ENCODE results near the gene GPI.
"Not testable (repeated sequence)": the region's sequence is repeated elsewhere in the genome, so short reads cannot be mapped to it uniquely, and the experiment has no call there.

The GPI gene

DNA sequence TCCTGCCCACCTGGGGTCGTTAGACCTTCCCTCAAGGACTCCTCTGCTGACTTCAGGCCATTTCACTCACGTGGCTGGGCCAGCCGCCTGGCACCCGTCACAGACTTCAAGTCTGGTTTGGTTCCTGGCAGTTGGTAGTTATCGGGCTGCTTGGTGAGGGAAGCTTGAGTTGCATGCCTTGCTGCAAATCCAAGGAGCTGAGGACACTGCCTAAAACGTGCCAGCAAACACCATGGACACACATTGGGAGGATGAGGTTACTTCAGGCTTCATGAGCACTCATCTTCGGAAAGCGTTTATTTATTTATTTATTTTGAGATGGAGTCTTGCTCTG is 2.6 kb downstream of the GPI start:
- DNase-seq (ENCODE audit: low spot score), result no peak

DNA sequence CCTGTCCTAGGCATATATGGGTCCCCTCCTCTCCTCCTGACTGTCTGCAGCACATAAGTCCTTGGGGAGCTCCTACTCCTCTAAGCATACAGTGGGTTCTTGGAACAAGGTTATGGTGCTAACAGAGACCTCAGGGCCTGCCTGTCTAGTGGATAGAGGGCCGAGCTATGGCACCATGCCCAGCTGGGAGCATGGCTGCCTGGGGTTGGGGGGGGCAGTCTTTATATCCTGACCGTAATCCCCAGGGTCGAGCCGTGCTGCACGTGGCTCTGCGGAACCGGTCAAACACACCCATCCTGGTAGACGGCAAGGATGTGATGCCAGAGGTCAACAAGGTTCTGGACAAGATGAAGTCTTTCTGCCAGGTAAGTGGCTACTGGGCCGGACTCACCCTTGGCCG is 3.3 kb downstream of the GPI start:
- DNase-seq (ENCODE audit: low spot score), result no peak

DNA sequence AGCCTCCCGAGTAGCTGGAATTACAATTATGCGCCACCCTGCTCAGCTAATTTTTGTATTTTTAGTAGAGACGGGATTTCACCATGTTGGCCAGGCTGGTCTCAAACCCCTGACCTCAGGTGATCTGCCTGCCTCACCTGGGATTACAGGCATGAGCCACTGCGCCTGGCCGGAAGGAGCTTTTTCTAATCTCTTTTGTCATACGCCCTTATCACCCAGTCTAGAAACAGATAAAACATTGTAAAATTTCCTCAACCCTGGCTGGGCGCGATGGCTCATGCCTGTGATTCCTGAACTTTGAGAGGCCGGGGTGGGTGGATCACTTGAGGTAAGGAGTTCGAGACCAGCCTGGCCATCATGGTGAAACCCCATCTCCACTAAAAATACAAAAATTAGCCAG is 4.2 kb downstream of the GPI start:
- not testable (repeated sequence) for DNase-seq (ENCODE audit: low spot score)

DNA sequence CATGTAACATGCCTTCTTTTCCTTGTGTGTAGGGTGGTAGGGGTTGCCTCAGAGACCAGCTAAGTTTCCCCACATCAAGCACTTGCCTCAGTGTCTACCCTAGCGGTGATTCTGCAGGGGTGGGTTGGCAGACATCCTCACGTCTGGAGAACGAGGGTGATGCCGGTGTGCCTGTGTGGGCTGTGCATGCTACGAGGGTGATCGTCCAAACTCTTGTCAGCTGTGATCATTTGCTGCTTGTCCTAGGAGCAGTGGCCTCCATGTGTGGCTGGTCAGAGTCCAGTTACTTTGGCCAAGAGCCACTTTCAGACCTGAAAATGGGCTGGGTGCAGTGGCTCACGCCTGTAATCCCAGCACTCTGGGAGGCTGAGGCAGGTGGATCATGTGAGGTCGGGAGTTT is 5.1 kb downstream of the GPI start:
- DNase-seq (ENCODE audit: low spot score), result no peak

DNA sequence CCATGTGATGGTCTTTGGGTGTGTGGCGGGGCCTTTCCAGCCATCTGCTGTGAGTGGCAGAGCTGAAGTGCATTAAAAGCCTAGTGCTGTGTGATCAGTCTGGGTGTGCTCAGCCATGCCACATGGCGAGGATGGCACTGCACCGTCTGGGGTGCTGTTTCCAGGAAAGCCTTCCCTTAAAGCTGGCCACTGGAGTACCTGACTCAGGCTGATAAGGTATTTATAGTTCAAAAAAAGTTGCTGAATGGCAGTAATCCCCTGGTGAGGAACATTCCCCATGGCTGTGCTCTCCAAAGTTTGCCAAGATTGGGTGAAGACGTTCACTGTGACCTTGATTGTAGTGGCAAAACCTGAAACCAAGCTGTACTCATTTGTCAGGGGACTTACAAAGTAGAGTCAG is 6.0 kb downstream of the GPI start:
- no peak for DNase-seq (ENCODE audit: low spot score)

DNA sequence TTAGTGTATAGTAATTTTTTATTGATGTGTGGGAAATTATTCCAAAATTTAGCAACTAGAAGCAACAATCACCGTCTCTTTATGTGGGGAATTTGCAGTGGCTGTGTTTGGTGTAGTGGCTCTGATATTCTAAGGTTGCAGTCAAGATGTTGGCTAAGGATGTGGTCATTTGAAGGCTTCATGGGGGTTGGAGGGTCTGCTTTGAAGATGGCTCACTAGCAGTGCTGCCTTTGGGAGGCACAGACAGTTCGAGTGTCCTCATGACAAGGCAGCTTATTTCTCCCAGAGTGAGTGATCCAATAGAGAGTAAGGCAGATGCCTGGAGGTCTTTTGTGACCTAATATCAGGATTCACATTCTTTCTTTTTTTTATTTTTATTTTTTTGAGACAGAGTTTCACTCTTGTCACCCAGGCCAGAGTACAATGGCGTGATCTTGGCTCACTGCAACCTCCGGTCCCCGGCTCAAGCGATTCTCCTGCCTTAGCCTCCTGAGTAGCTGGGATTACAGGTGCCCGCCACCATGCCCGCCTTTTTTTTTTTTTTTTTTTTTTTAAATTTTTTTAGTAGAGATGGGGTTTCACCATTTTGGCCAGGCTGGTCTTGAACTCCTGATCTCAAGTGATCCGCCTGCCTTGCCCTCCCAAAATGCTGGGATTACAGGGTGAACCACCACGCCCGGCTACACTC is 8.7 kb downstream of the GPI start:
- DNase-seq (ENCODE audit: low spot score), result no peak

DNA sequence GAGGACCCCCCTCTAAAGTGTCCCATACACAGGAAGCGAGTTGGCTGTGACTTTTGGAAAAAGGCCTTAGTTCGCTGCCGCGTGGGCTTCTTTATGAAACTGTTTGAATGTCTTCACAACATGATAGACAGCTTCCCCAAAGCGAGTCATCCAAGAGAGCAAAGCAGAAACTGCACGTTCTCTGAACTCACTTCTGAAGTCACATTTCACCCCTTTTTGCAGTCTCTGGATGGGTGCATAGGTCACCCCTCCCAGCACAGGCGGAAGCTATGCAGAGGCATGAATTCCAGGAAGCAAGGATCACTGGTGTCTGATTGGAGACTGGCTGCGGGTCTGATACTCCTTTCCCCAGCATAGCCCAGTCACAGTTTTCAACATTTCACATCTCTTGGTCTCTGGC is 10.6 kb downstream of the GPI start:
- DNase-seq (ENCODE audit: low spot score), result no peak

DNA sequence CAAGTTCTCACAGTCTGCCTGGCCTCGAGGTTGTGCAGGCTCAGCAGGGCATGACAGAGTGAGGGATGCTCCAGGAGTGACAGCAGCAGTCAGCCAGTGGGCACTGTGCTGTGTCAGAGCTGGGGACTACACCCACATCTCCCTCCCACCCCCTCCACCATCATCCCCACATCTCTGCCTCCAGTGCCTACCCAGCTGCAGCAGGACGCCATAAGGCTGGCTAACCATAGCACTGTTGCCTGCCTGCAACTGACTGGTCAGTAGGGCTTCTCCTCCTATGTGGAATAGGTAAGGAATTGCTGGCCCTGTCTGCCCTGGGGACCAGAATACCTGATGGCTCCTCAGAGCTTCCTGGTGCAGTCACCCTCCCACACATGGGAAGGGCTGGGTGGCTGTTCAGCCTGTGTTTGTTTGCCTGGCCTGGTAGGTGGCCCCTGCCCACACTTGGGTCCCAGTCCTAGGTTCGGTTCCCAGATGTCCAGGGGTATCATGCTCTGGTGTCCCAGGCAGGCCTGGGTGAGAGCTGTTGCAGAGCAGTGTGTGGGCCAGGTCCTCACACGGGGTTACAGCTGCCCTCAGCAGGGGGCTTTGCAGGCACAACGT is 15.7 kb downstream of the GPI start:
- DNase-seq (ENCODE audit: low spot score), result no peak

DNA sequence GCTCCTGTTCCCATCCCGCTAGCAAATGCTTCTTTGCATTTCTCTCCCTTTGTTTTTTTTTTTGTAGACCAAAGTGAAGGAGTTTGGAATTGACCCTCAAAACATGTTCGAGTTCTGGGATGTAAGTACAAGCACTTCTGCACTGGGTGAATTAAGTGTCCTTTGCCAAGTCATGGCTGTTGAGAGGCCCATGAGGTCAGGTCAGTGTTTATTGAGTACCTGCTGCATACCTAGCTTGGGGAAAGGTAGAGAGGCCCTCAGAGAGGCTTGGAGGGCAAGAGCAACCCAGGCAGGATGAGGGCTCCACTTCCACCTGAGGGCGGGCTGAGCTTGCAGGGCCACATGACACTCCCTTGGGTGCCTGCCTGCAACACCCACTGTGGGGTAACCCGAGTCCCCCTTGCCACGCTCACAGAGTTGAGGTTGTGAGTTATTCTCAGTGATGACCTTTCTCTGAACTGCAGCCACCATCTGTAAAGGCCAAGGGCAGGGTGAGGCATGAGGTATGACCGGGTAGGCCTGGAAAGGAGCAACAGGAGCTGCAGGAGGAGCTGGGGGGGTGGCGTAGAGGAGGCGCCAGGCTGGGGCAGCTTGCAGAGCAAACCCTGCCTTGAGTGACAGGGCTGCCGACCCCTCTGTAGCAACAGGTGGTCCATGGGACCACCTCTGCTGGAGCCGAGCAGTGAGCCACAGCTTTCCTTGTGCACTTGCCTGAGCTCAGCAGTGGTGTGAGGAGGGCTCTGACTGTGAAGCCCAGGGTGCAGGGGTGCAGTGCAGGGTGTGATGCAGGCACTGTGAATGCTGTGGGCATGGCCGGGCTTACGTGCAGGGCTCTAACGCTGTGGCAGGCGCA is 16.6 kb downstream of the GPI start:
- no peak for DNase-seq (ENCODE audit: low spot score)

DNA sequence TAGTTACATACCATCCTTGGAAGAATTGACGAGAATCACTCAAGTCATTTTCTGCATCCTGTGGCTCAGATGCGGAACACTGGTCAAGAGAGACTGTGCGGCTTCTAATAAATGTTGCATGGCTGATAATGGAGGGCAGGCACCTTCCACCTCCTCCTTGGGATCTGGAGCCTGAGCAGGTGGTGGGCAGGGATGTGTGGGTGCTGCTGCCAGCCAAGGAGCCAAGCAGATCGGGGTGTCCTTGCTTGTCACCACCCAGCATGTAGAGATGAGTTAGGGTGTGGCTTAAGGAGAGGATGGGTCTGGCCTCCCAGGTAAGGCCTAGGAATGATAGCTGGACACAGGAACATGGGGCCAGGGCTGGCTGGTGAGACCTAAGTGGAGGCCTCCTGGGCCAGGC is 17.5 kb downstream of the GPI start:
- DNase-seq (ENCODE audit: low spot score), result no peak

DNA sequence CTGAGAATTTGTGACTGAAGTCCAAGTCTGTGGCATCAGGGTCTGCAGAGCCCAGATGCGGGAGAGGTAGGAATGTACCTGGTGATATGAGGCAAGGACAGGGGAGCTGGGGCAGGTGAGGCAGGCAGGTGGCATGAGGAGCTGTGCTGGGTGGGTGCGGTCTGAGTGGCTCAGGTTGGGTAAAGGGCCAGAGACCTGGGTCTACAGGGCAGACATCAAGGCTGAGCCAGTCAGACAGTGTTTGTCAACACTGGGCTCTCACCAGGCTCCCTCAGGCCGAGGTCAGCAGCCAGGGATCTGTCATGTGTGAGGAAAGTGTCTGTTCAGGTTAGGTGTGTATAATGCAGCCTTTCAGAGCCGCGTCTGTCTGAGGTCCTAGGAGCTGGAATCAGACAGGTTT is 18.6 kb downstream of the GPI start:
- no peak for DNase-seq (ENCODE audit: low spot score)

DNA sequence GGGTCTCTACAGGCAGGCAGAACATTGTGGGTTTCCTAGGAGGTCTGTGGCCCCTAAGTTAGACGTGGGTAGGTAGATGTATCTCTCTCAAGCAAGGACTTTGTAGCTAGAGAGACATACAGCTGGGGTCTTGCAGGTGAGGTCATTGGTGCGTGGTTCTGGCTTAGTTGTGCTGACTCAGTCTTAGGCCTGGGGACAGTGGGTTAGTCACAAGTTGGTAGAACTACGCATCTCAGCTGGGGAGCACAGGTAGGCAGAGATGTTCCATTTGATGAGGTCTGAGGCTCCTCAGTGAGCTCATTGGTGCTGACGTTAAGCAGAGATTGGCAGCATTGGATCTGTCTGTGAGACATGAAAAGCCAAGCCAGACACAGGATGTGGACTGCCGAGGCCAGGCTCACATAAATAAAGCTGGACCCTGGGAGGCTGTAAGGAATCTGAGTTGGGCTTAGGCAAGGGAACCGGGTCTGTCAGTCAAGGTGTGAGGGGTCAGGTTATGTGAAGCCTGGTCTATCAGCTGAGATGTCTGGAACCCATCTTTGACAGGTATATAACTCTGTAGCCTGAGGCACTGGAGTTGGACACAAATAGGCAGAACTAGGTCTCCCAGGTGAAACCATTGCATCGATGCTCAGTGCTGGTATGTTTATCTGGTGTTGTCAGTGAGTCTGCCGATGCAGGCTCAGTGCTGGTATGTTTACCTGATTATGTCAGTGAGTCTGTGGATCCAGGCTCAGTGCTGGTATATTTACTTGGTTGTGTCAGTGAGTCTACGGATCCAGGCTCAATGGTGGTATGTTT is 21.8 kb downstream of the GPI start:
- DNase-seq (ENCODE audit: low spot score), result no peak

DNA sequence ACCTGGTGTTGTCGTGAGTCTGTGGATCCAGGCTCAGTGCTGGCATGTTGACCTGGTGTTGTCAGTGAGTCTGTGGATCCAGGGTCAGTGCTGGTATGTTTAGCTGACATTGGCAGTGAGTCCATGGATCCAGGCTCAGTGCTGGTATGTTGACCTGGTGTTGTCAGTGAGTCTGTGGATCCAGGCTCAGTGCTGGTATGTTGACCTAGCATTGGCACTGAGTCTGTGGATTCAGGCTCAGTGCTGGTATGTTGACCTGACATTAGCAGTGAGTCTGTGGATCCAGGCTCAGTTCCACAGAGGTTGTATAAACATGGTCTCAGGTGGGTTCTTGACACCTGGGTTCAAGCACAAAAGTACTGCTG is 22.4 kb downstream of the GPI start:
- no peak for DNase-seq (ENCODE audit: low spot score)

DNA sequence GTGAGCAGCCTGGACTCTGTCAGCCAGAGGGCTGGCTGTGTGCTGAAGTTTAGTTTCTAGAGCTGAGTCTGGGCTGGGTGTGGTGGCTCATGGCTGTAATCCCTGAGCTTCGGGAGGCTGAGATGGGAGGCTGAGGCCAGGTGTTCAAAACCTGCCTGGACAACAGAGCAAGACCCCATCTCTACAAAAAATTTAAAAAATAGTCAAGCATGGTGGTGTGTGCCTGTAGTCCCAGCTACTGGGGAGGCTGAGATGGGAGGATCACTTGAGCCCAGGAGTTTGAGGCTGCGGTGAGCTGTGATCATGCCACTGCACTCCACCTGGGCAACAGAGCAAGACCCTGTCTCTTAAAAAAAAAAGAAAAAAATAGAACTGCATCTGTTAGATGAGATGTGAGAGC is 23.7 kb downstream of the GPI start:
- not testable (repeated sequence) for DNase-seq (ENCODE audit: low spot score)

DNA sequence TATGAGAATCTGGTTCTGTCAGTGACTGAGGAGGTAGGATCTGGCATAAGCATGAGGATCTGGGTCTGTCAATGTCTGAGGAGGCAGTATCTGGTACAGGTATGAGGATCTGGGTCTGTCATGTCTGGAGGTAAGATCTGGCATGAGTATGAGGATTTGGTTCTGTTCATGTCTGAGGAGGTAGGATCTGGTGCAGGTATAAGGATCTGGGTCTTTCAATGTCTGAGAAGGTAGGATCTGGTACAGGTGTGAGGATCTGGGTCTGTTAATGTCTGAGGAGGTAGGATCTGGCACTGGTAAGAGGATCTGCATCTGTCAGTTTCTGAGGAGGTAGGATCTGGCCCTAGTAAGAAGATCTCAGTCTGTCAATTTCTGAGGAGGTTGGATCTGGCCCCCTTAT is 26.8 kb downstream of the GPI start:
- no peak for DNase-seq (ENCODE audit: low spot score)

DNA sequence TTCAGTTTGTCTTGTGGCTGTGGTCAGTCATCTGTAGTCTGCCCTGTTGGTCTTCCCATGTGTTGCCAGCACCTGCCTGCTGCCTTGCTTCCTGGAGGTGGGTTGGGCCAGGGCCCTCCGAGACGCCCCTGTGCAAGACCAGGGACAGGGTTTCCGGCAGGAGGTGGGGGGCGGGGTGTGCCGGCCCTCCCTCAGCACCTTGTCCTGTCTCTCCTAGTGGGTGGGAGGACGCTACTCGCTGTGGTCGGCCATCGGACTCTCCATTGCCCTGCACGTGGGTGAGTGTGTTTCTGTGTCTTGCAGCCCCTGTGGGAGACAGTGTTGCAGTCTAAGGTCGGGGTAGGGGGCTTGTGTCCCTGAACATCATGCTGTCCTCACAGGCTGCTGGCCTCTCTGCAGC is 28.0 kb downstream of the GPI start:
- no peak for DNase-seq (ENCODE audit: low spot score)

DNA sequence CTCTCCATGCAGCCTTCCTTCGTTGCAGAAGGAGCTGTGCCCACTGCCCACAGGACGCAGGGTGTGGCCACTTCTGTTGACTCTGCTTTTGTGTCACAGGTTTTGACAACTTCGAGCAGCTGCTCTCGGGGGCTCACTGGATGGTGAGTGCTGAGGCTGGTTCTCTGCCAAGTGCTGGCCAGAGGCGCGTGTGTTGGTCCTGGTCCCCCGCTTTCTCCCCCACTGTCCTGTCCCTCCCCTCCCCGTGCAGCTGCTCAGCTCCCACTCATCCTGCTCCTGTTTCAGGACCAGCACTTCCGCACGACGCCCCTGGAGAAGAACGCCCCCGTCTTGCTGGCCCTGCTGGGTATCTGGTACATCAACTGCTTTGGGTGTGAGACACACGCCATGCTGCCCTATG is 28.6 kb downstream of the GPI start:
- no peak for DNase-seq (ENCODE audit: low spot score)

DNA sequence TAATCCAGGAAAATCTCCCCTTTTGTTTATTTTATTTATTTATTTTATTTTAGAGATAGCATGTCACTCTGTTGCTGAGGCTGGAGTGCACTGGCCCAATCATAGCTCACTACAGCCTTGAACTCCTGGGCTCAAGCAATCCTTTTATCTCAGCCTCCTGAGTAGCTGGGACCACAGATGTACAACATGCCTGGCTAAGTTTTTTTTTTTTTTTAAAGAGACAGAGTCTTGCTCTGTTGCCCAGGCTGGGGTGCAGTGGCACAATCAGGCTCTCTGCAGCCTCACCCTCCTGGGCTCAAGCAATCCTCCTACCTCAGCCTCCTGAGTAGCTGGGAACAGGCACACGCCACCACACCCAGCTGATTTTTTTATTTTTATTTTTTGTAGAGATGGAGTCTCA is 32.9 kb downstream of the GPI start:
- no peak for DNase-seq (ENCODE audit: low spot score)

DNA sequence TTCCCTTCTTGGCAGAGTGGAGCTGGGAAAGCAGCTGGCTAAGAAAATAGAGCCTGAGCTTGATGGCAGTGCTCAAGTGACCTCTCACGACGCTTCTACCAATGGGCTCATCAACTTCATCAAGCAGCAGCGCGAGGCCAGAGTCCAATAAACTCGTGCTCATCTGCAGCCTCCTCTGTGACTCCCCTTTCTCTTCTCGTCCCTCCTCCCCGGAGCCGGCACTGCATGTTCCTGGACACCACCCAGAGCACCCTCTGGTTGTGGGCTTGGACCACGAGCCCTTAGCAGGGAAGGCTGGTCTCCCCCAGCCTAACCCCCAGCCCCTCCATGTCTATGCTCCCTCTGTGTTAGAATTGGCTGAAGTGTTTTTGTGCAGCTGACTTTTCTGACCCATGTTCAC is 34.9 kb downstream of the GPI start:
- DNase-seq (ENCODE audit: low spot score), result no peak

DNA sequence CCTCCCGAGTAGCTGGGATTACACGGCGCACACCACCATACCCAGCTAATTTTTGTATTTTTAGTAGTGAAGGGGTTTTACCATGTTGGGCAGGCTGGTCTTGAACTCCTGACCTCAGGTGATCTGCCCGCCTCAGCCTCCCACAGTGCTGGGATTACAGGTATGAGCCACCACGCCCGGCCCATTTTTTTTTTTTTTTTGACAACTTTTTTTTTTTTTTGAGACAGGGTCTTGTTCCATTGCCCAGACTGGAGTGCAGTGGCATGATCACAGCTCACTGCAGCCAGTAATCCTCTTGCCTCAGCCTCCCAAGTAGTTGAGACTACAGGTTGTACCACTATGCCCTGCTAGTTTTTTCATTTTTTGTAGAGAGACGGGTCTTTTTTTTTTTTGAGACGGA is 35.8 kb downstream of the GPI start:
- DNase-seq (ENCODE audit: low spot score), result not testable (repeated sequence)

DNA sequence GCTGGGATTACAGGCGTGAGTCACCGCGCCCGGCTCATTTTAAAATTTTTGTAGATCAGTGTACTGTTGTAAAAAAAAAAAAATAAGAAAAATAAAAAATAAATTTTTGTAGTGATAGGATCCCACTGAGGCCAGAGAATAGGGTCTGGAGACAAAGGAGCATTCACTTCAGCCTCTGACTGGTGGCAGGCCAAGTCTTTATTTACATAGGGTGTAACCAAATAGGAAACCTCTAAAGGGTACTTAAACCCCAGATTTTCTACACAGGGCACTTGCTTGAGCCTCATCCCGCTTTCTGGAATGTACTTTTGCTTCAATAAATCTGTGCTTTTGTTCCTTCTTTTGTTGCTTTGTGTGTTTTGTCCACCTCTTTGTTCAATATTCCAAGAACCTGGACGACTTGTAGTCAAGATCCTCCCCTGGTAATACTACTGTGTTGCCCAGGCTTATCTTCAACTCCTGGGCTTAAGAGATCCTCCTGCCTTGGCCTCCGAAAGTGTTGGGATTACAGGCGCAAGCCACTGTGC is 37.1 kb downstream of the GPI start:
- no peak for DNase-seq (ENCODE audit: low spot score)

DNA sequence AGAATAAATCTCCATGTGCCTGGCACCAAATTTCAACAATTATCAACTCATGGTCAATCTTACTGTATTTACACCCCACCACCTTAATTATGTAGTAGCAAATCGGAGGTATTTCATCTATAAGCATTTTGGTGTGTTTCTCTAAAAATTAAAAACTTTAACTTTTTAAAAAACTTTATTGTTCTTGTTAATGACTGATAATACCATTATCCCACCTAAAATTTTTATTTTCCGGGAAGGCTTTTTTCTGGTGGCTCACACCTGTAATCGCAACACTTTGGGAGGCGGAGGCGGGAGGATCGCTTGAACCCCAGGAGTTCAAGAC is 38.8 kb downstream of the GPI start:
- DNase-seq (ENCODE audit: low spot score), result no peak
